Measurements from ENCODE around the gene PPP1R3E. TPM values are rescaled to one million over a fixed set of nuclear protein-coding genes. Genes with fewer than 3 reads are reported as not detected.

PPP1R3E gene
- total and polyA plus RNA-seq, 2 of the 13 experiments (the other 11 are each of a cell fraction or from before 2014, with no cell fraction given): 16.5 to 26.5 TPM

- TF ChIP-seq AHDC1 (CRISPR knock-in tag; IDR thresholded peaks at IDR 0.05; ENCODE audit: borderline replicate concordance) (peak; percentile 65; the same call in 1 of the 2 replicates), ZNF775 (CRISPR knock-in tag; IDR thresholded peaks at IDR 0.05; ENCODE audit: borderline replicate concordance) (peak; percentile 90), HMGXB3 (CRISPR knock-in tag; IDR thresholded peaks at IDR 0.05; ENCODE audit: borderline replicate concordance) (peak; percentile 98), KMT2A (CRISPR knock-in tag; IDR thresholded peaks at IDR 0.05) (peak; percentile 82), ZNF800 (CRISPR knock-in tag; IDR thresholded peaks at IDR 0.05) (peak; percentile 68), SAFB2 (CRISPR knock-in tag; IDR thresholded peaks at IDR 0.05; ENCODE audit: borderline replicate concordance, low read depth) (peak; percentile 95), ZFY (CRISPR knock-in tag; IDR thresholded peaks at IDR 0.05) (peak; percentile 95), ZNF577 (CRISPR knock-in tag; IDR thresholded peaks at IDR 0.05; ENCODE audit: borderline replicate concordance, low read depth) (no peak; the same call in 1 of the 2 replicates), ZNF792 (CRISPR knock-in tag; IDR thresholded peaks at IDR 0.05) (peak; percentile 95), ZNF264 (CRISPR knock-in tag; IDR thresholded peaks at IDR 0.05) (peak; percentile 97), ELF4 (CRISPR knock-in tag; IDR thresholded peaks at IDR 0.05; ENCODE audit: borderline replicate concordance) (peak; percentile 71; the same call in 1 of the 2 replicates)
Observed at GRCh38 chr14:23320584-23321571, 18.2 kb upstream of the PPP1R3E start, which contains the start of gene PABPN1 (continued).
